Mesenchymal stem cell (in vitro differentiated cells and primary cell): ENCODE measurements around the gene FRAT1.

ENCODE experiments used
- DNase-seq: peaks from one replicate; pipeline ENCODE4 v3.0.0-alpha.2; 2013
- H2AFZ ChIP-seq: one replicate; pipeline ENCODE4 v1.6.1; 2013; ENCODE audit warnings: low read depth, mild to moderate bottlenecking, control low read depth, inconsistent platforms, low read length, moderate library complexity
- H2AK5ac ChIP-seq: 2 replicates; pipeline ENCODE4 v1.6.1; 2013; ENCODE audit warnings: low read length, moderate library complexity, mild to moderate bottlenecking, inconsistent platforms; ENCODE audit not compliant: severe bottlenecking
- H2BK120ac ChIP-seq: one replicate; pipeline ENCODE4 v1.6.1; 2013; ENCODE audit warnings: low read depth, mild to moderate bottlenecking, inconsistent platforms, low read length, moderate library complexity
- H2BK12ac ChIP-seq, 2 experiments: one replicate each; pipeline ENCODE4 v1.6.1; 2013; ENCODE audit warnings: inconsistent platforms in 2 of 2, low read length in 2 of 2, mild to moderate bottlenecking in 2 of 2, moderate library complexity in 2 of 2, control low read depth in 1 of 2
- H2BK15ac ChIP-seq: one replicate; pipeline ENCODE4 v1.6.1; 2013; ENCODE audit warnings: mild to moderate bottlenecking, low read depth, inconsistent platforms; ENCODE audit not compliant: poor library complexity, severe bottlenecking
- H2BK5ac ChIP-seq: 2 replicates; pipeline ENCODE4 v1.6.1; 2013; ENCODE audit warnings: low read depth, mild to moderate bottlenecking, low read length, control low read depth, inconsistent platforms; ENCODE audit not compliant: poor library complexity, severe bottlenecking
- H3K14ac ChIP-seq, 2 experiments: one replicate each; pipeline ENCODE4 v1.6.1; 2013; ENCODE audit warnings: inconsistent platforms in 2 of 2, low read length in 2 of 2, control low read depth in 1 of 2, mild to moderate bottlenecking in 1 of 2, moderate library complexity in 1 of 2
- H3K18ac ChIP-seq, 2 experiments: one replicate each; pipeline ENCODE4 v1.6.1; 2013; ENCODE audit warnings: inconsistent platforms in 2 of 2, low read length in 2 of 2, control low read depth in 1 of 2, low read depth in 1 of 2, mild to moderate bottlenecking in 1 of 2
- H3K23ac ChIP-seq, 2 experiments: one replicate each; pipeline ENCODE4 v1.6.1; 2013; ENCODE audit warnings: inconsistent platforms in 2 of 2, low read length in 2 of 2, mild to moderate bottlenecking in 2 of 2, moderate library complexity in 2 of 2, control low read depth in 1 of 2
- H3K27ac ChIP-seq: 2 replicates; pipeline ENCODE4 v1.5.1; 2013; ENCODE audit warnings: mild to moderate bottlenecking, moderate library complexity, low read length, control low read depth, inconsistent platforms; ENCODE audit not compliant: poor library complexity, severe bottlenecking
- H3K27me3 ChIP-seq, 2 experiments: 2 replicates each; pipeline versions ENCODE4 v1.6.1 to v1.7.0; 2013; ENCODE audit warnings: low read length in 2 of 2, mild to moderate bottlenecking in 2 of 2, moderate library complexity in 2 of 2, control low read depth in 1 of 2, inconsistent platforms in 1 of 2; ENCODE audit not compliant: control insufficient read depth in 1 of 2, insufficient read depth in 1 of 2
- H3K36me3 ChIP-seq, 2 experiments: 2 replicates each; pipeline versions ENCODE4 v1.6.1 to v1.7.0; 2013; ENCODE audit warnings: low read length in 2 of 2, control low read depth in 1 of 2, inconsistent platforms in 1 of 2, low read depth in 1 of 2, mild to moderate bottlenecking in 1 of 2; ENCODE audit not compliant: insufficient read depth in 2 of 2, control insufficient read depth in 1 of 2
- H3K4ac ChIP-seq, 2 experiments: one replicate each; pipeline ENCODE4 v1.6.1; 2013; ENCODE audit warnings: inconsistent platforms in 2 of 2, low read length in 2 of 2, mild to moderate bottlenecking in 2 of 2, moderate library complexity in 2 of 2, control low read depth in 1 of 2, low read depth in 1 of 2
- H3K4me1 ChIP-seq: 2 replicates; pipeline ENCODE4 v1.6.1; 2013; ENCODE audit warnings: low read depth, low read length, control low read depth; ENCODE audit not compliant: control insufficient read depth, insufficient read depth
- H3K4me2 ChIP-seq: 2 replicates; pipeline ENCODE4 v1.6.1; 2013; ENCODE audit warnings: low read length, mild to moderate bottlenecking, inconsistent platforms; ENCODE audit not compliant: poor library complexity, severe bottlenecking
- H3K4me3 ChIP-seq, 2 experiments: 2 replicates each; pipeline versions ENCODE4 v1.5.1 to v1.7.0; 2013; ENCODE audit warnings: low read length in 2 of 2, mild to moderate bottlenecking in 2 of 2, control low read depth in 1 of 2, low read depth in 1 of 2; ENCODE audit not compliant: insufficient read depth in 1 of 2
- H3K79me1 ChIP-seq: replicated peaks from 2 replicates; pipeline ENCODE4 v1.6.1; 2013; ENCODE audit warnings: mild to moderate bottlenecking, control low read depth, low read length, inconsistent platforms; ENCODE audit not compliant: poor library complexity, severe bottlenecking
- H3K9ac ChIP-seq: 2 replicates; pipeline ENCODE4 v1.7.0; 2013; ENCODE audit warnings: mild to moderate bottlenecking, low read length, moderate library complexity
- H3K9me3 ChIP-seq: 2 replicates; pipeline ENCODE4 v1.7.0; 2013; ENCODE audit warnings: mild to moderate bottlenecking, low read length; ENCODE audit not compliant: control insufficient read depth
- H4K8ac ChIP-seq: one replicate; pipeline ENCODE4 v1.6.1; 2013; ENCODE audit warnings: inconsistent platforms, mild to moderate bottlenecking, low read length, moderate library complexity
- H4K91ac ChIP-seq: one replicate; pipeline ENCODE4 v1.6.1; 2013; ENCODE audit warnings: mild to moderate bottlenecking, low read length, inconsistent platforms
- WGBS: methylation state at CpG from one replicate; pipeline ENCODE4 v1.1.7; 2013; ENCODE audit warnings: mixed read lengths; 5-methylcytosine and 5-hydroxymethylcytosine counted together

The FRAT1 gene

DNA sequence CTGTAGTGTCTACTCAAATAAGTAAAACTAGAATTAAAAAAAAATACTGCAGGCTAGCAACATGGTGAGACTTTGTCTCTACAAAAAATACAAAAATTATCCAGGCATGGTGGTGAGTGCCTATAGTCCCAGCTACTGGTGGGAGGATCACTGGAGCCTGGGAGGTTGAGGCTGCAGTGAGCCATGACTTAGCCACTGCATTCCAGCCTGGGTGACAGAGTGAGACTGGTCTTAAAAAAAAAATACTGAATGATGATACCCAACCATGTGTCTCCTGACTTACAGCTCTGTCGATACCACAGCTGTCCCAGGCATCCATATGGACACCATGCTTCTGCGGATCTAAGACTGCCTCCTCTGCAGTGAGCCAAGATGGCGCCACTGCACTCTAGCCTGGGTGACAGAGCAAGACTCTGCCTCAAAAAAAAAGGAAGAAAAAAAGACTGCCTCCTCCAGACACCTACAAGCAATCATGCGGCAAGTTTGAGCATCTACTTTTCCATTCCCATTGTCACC, 7.9 kb upstream of the FRAT1 start:
- Histone ChIP-seq H3K36me3 (no peaks in the 10 kb centered on the region), H2BK5ac (no peak overlapping the region), H3K4ac (no peak overlapping the region), H3K4me1 (no peaks in the 10 kb centered on the region), H3K27ac (no peak overlapping the region), H3K18ac (no peak overlapping the region), H3K4me2 (no peak overlapping the region), H3K27me3 (no peaks in the 10 kb centered on the region), H4K91ac (no peak overlapping the region), H3K14ac (no peak overlapping the region), H2AFZ (no peak overlapping the region), H3K9me3 (no peaks in the 10 kb centered on the region), H2BK12ac (no peak overlapping the region), H4K8ac (no peak overlapping the region), H3K4me3 (no peak overlapping the region), H2BK15ac (no peak overlapping the region), H3K9ac (no peak overlapping the region), H2BK120ac (no peak overlapping the region), H3K79me1 (no peaks in the 10 kb centered on the region), H2AK5ac (no peak overlapping the region), H3K23ac (no peak overlapping the region)
- DNase-seq, result no peak
- WGBS, result 94% methylated on average over 4 of the region's 4 CpGs

DNA sequence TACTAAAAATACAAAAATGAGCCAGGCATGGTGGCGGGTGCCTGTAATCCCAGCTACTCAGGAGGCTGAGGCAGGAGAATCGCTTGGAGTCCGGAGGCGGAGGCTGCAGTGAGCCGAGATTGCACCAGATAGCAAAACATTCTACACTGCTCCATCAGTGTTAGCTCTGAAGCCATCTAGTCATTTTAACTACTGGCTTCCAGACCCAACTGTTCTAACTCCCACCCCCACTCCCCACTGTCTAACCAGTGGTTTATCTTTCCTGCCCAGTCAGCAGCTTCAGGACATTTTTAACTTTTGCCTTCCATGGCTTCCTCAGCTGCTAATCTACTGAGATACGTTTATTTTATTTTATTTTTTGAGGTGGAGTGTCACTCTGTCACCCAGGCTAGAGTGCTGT, 6.2 kb upstream of the FRAT1 start:
- no peak overlapping the region for H3K9ac ChIP-seq
- no peak overlapping the region for H3K4me3 ChIP-seq
- H4K91ac ChIP-seq, result no peak overlapping the region
- DNase-seq, result no peak
- H3K4me1 ChIP-seq, result no peaks in the 10 kb centered on the region
- no peaks in the 10 kb centered on the region for H3K79me1 ChIP-seq
- no peaks in the 10 kb centered on the region for H3K36me3 ChIP-seq
- H2BK15ac ChIP-seq, result no peak overlapping the region
- H3K18ac ChIP-seq, result no peak overlapping the region
- no peaks in the 10 kb centered on the region for H3K9me3 ChIP-seq
- no peak overlapping the region for H3K4ac ChIP-seq
- no peak overlapping the region for H3K23ac ChIP-seq
- no peak overlapping the region for H3K14ac ChIP-seq
- H2BK5ac ChIP-seq, result no peak overlapping the region
- H3K4me2 ChIP-seq, result no peak overlapping the region
- no peak overlapping the region for H2BK12ac ChIP-seq
- WGBS, result 87% methylated on average over 6 of the region's 6 CpGs
- no peak overlapping the region for H3K27ac ChIP-seq
- H2AFZ ChIP-seq, result no peak overlapping the region
- peaks cover 0 to 7% of the 10 kb centered on the region in 2 experiments for H3K27me3 ChIP-seq
- H2BK120ac ChIP-seq, result no peak overlapping the region
- H2AK5ac ChIP-seq, result no peak overlapping the region
- H4K8ac ChIP-seq, result no peak overlapping the region

DNA sequence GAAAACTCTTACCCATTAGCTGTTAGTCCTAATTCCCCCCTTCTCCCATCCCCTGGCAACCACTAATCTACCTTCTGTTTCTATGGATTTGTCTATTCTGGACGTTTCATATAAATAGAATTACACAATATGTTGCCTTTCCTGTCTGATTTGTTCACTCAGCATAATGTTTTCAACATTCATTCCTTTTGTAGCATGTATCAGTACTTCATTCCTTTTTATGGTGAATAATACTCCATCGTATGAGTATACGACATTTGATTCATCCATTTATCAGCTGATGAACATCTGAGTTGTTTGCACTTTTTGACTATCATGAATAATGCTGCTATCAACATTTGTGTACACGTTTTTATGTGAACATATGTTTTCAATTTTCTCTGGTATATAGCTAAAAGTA, 4.4 kb upstream of the FRAT1 start:
- 33% methylated on average over 1 of the region's 4 CpGs for WGBS
- Histone ChIP-seq H3K9ac (no peak overlapping the region), H2BK5ac (no peak overlapping the region), H3K4me2 (no peak overlapping the region), H3K14ac (no peak overlapping the region), H3K4ac (no peak overlapping the region), H3K4me3 (no peak overlapping the region), H3K27ac (no peak overlapping the region), H3K18ac (no peak overlapping the region), H4K91ac (no peak overlapping the region), H2BK12ac (no peak overlapping the region), H2AFZ (no peak overlapping the region), H3K4me1 (peaks cover 5% of the 10 kb centered on the region), H4K8ac (no peak overlapping the region), H2BK15ac (no peak overlapping the region), H2AK5ac (no peak overlapping the region), H2BK120ac (no peak overlapping the region), H3K9me3 (no peaks in the 10 kb centered on the region), H3K36me3 (no peaks in the 10 kb centered on the region), H3K27me3 (peaks cover 0 to 7% of the 10 kb centered on the region in 2 experiments), H3K23ac (no peak overlapping the region), H3K79me1 (no peaks in the 10 kb centered on the region)
- DNase-seq, result no peak

GRCh38 chr10:97319671-97320479, 804 bp downstream of the FRAT1 start:
- Histone ChIP-seq H3K36me3 (no peaks in the 10 kb centered on the region), H3K9ac (peak overlapping the region; percentile 98), H3K4me3 (peak overlapping the region; percentile 79 to 87), H2AK5ac (no peak overlapping the region), H2AFZ (peak overlapping the region; percentile 100), H3K4me2 (peak overlapping the region; percentile 98), H3K14ac (peak overlapping the region in 1 of 2 experiments; percentile 35), H3K9me3 (no peaks in the 10 kb centered on the region), H3K79me1 (no peaks in the 10 kb centered on the region), H3K23ac (peak overlapping the region in 1 of 2 experiments; percentile 78), H3K18ac (peak overlapping the region; percentile 44 to 62), H2BK15ac (no peak overlapping the region), H3K27ac (no peak overlapping the region), H4K8ac (peak overlapping the region; percentile 87), H4K91ac (peak overlapping the region; percentile 20), H3K4me1 (peaks cover 22% of the 10 kb centered on the region), H2BK12ac (peak overlapping the region in 1 of 2 experiments; percentile 15), H2BK120ac (no peak overlapping the region), H3K4ac (peak overlapping the region in 1 of 2 experiments; percentile 35), H3K27me3 (peaks cover 0 to 45% of the 10 kb centered on the region in 2 experiments), H2BK5ac (no peak overlapping the region)
- WGBS, result 2% methylated on average over 58 of the region's 83 CpGs
- peak; percentile 56 for DNase-seq
